A673 (cell line): ENCODE results near the gene RANGRF. TPM values are rescaled to one million over a fixed set of nuclear protein-coding genes. Genes with fewer than 3 reads are reported as not detected.

Experiments used
- BruUV-seq: library from RNA; stranded (reverse); fragments of 400-500 nt; replicated peaks from 2 replicates; lab custom pipeline; 2021; lab: Mats Ljungman, UMichigan
- CTCF ChIA-PET: fragments of 300-600 bp; sonication (Branson Sonifier 250); formaldehyde crosslinking; loops from one replicate; lab custom pipeline; 2022; ENCODE audit warnings: antibody characterized with exemption; lab: Charles Lee
- POLR2A ChIA-PET: fragments of 300-600 bp; sonication (Branson Sonifier 250); formaldehyde crosslinking; loops from one replicate; lab custom pipeline; 2022; ENCODE audit warnings: antibody characterized with exemption; ENCODE audit not compliant: low non-redundant PET; lab: Charles Lee
- DNase-seq: peaks from one replicate; pipeline ENCODE4 v3.0.0-alpha.2; 2015; ENCODE audit warnings: low spot score
- H3K27ac ChIP-seq: fragments of 200-600 bp; sonication (generic); 2 replicates; pipeline ENCODE4 v1.5.1; 2016; ENCODE audit warnings: mixed run types, low read depth, mild to moderate bottlenecking, mixed read lengths, antibody characterized with exemption, low read length; ENCODE audit not compliant: poor library complexity, severe bottlenecking
- H3K27me3 ChIP-seq: fragments of 200-600 bp; sonication (generic); replicated peaks from 2 replicates; pipeline ENCODE4 v1.6.1; 2017; ENCODE audit warnings: mixed run types, low read depth, mild to moderate bottlenecking, mixed read lengths, antibody characterized with exemption, low read length; ENCODE audit not compliant: insufficient read depth, poor library complexity
- H3K36me3 ChIP-seq: fragments of 200-600 bp; sonication (generic); 2 replicates; pipeline ENCODE4 v1.6.1; 2016; ENCODE audit warnings: mixed run types, mild to moderate bottlenecking, mixed read lengths, antibody characterized with exemption, low read length; ENCODE audit not compliant: insufficient read depth, poor library complexity, severe bottlenecking
- H3K4me1 ChIP-seq: fragments of 200-600 bp; sonication (generic); 2 replicates; pipeline ENCODE4 v1.6.1; 2017; ENCODE audit warnings: mixed run types, mild to moderate bottlenecking, mixed read lengths, antibody characterized with exemption, low read length; ENCODE audit not compliant: insufficient read depth, poor library complexity, severe bottlenecking
- H3K4me3 ChIP-seq: fragments of 200-600 bp; sonication (generic); 2 replicates; pipeline ENCODE4 v1.5.1; 2016; ENCODE audit warnings: low read depth, mixed run types, mild to moderate bottlenecking, mixed read lengths, low read length; ENCODE audit not compliant: poor library complexity, severe bottlenecking
- H3K9me3 ChIP-seq: fragments of 200-600 bp; sonication (generic); 2 replicates; pipeline ENCODE4 v1.6.1; 2016; ENCODE audit warnings: mixed run types, low read depth, mild to moderate bottlenecking, mixed read lengths, antibody characterized with exemption, low read length; ENCODE audit not compliant: poor library complexity, severe bottlenecking
- CTCF ChIP-seq: fragments of 300-800, 200-600 bp; sonication (generic); conservative IDR thresholded peaks from 2 replicates; pipeline ENCODE4 v1.5.1; 2017; ENCODE audit warnings: low read depth, mild to moderate bottlenecking, antibody characterized with exemption, low read length, moderate library complexity, mixed read lengths
- EZH2 ChIP-seq: fragments of 200-600 bp; sonication (generic); IDR thresholded peaks from 2 replicates; pipeline ENCODE4 v1.6.1; 2017; ENCODE audit warnings: borderline replicate concordance, low read depth, mild to moderate bottlenecking, mixed read lengths, antibody characterized with exemption, low read length; ENCODE audit not compliant: poor library complexity, severe bottlenecking
- intact Hi-C: fragments of 100-400 bp; cut with micrococcal nuclease; formaldehyde crosslinking; loops from one replicate; pipeline ENCODE4 v1.10.0; 2022; ENCODE audit not compliant: unreplicated experiment
- total RNA-seq: library from RNA; stranded (reverse); gene quantifications from 2 replicates; pipeline ENCODE4 v1.2.3, GENCODE V29; 2021

RANGRF gene
- total RNA-seq, 1 experiment from 2014 or later: 26.8 TPM

GRCh38 chr17:8315764-8316217, 27.3 kb downstream of the RANGRF start:
- H3K9me3 ChIP-seq: no peaks in the 10 kb centered on the region
- TF ChIP-seq EZH2 (no peak), CTCF (no peak)
- no peak for DNase-seq
- intact Hi-C loops: no loop called here
- no peaks in the 10 kb centered on the region for H3K36me3 ChIP-seq
- BruUV-seq: no TSS peak
- ChIA-PET POLR2A (no interaction called here), CTCF (no interaction called here)
- H3K4me3 ChIP-seq: peak overlapping the region; percentile 8
- no peaks in the 10 kb centered on the region for H3K4me1 ChIP-seq
- H3K27me3 ChIP-seq: peaks cover 37% of the 10 kb centered on the region
- no peak overlapping the region for H3K27ac ChIP-seq

GRCh38 chr17:8318010-8318935, 29.8 kb downstream of the RANGRF start:
- no peak overlapping the region for H3K27ac ChIP-seq
- CTCF ChIA-PET: no interaction called here
- POLR2A ChIA-PET: no interaction called here
- H3K4me1 ChIP-seq: no peaks in the 10 kb centered on the region
- H3K4me3 ChIP-seq: no peak overlapping the region
- H3K27me3 ChIP-seq: peaks cover 30% of the 10 kb centered on the region
- intact Hi-C loops: no loop called here
- no peak for TF ChIP-seq EZH2
- TF ChIP-seq CTCF: no peak
- no peak for DNase-seq
- no peaks in the 10 kb centered on the region for H3K9me3 ChIP-seq
- H3K36me3 ChIP-seq: no peaks in the 10 kb centered on the region
- no TSS peak for BruUV-seq

GRCh38 chr17:8320262-8320661, 31.8 kb downstream of the RANGRF start:
- no peaks in the 10 kb centered on the region for H3K4me1 ChIP-seq
- H3K27me3 ChIP-seq: peaks cover 13% of the 10 kb centered on the region
- POLR2A ChIA-PET: no interaction called here
- intact Hi-C loops: no loop called here
- H3K4me3 ChIP-seq: no peak overlapping the region
- H3K9me3 ChIP-seq: no peaks in the 10 kb centered on the region
- H3K36me3 ChIP-seq: no peaks in the 10 kb centered on the region
- CTCF ChIA-PET: no interaction called here
- DNase-seq: no peak
- no peak overlapping the region for H3K27ac ChIP-seq
- TF ChIP-seq CTCF (no peak), EZH2 (no peak)
- no TSS peak for BruUV-seq
